Gastrocnemius medialis (tissue), 4 donors: Measurements from ENCODE around the gene NHERF1. TPM values are rescaled to one million over a fixed set of nuclear protein-coding genes. Genes with fewer than 3 reads are reported as not detected.

Experiments
- ATAC-seq, 2 donors: fragments of 150-250 bp; one replicate each; pipeline ENCODE4 v1.9.1; 2016
- DNase-seq, 2 donors: peaks; one replicate each; pipeline ENCODE4 v3.0.0-alpha.2; 2019
- H3K27ac ChIP-seq, 4 donors: fragments of 200-600 bp; sonication (generic); 1 replicate in 1 of 4; 2 replicates in 3 of 4; pipeline ENCODE4 v1.5.1; 2016 to 2018; ENCODE audit warnings: mild to moderate bottlenecking in 2 of 4, moderate library complexity in 1 of 4
- H3K27me3 ChIP-seq, 3 donors: fragments of 200-600 bp; sonication (generic) in 2 of 3; 1 replicate in 1 of 3; 2 replicates in 2 of 3; pipeline versions ENCODE4 v1.5.1 to v1.6.0; 2016 to 2019; ENCODE audit warnings: mild to moderate bottlenecking in 1 of 3, moderate library complexity in 1 of 3
- H3K36me3 ChIP-seq, 2 donors: fragments of 200-600 bp; sonication (generic) in 1 of 2; one replicate each; pipeline ENCODE4 v1.5.1; 2017 to 2018
- H3K4me1 ChIP-seq, 2 donors: fragments of 200-600 bp; sonication (generic) in 1 of 2; one replicate each; pipeline ENCODE4 v1.5.1; 2016 to 2017; ENCODE audit warnings: mild to moderate bottlenecking in 2 of 2
- H3K4me3 ChIP-seq, 4 donors: fragments of 200-600 bp; sonication (generic) in 3 of 4; 1 replicate in 1 of 4; 2 replicates in 3 of 4; pipeline ENCODE4 v1.5.1; 2016 to 2019; ENCODE audit warnings: mild to moderate bottlenecking in 2 of 4
- H3K9me3 ChIP-seq, 3 donors: fragments of 200-600 bp; sonication (generic) in 2 of 3; 1 replicate in 1 of 3; 2 replicates in 2 of 3; pipeline ENCODE4 v1.5.1; 2016 to 2019
- POLR2A ChIP-seq, 2 donors: fragments of 450-650 bp; IDR thresholded peaks; one replicate each; pipeline ENCODE4 v1.6.1; 2017; ENCODE audit warnings: antibody characterized with exemption in 2 of 2, mild to moderate bottlenecking in 2 of 2, moderate library complexity in 2 of 2
- in situ Hi-C, 4 donors: fragments of 200-750 bp; cut with MboI; loops; one replicate each; pipeline versions ENCODE4 v1.15.0 to v1.8.0; 2017; ENCODE audit warnings: low sequenced_read_pairs in 4 of 4
- intact Hi-C: fragments of 100-400 bp; cut with DNase I; formaldehyde crosslinking; loops from one replicate; pipeline ENCODE4 v1.15.1; 2023; ENCODE audit warnings: low total_unique reads
- total RNA-seq, 4 donors: library from RNA; depleted of rRNA; stranded (reverse); fragments of >200 nt; gene quantifications; one replicate each; pipeline versions ENCODE4 v1.1.0 to v1.2.3, GENCODE V29; 2016
- TF ChIP-seq, protein P1 (sequence below), 5 experiments: fragments of 450-650 bp in 3 of 5; fragments of 200-600 bp in 2 of 5; sonication (generic) in 2 of 5; IDR thresholded peaks in 4 of 5; conservative IDR thresholded peaks in 1 of 5; 1 replicate in 4 of 5; 2 replicates in 1 of 5; pipeline ENCODE4 v1.5.1; 2016 to 2019; ENCODE audit warnings: antibody characterized with exemption in 5 of 5, mild to moderate bottlenecking in 3 of 5, moderate library complexity in 3 of 5

Gene NHERF1
- total RNA-seq, 4 donors from 2014 or later = 3.8 to 5.6 (median 5.5) TPM

DNA sequence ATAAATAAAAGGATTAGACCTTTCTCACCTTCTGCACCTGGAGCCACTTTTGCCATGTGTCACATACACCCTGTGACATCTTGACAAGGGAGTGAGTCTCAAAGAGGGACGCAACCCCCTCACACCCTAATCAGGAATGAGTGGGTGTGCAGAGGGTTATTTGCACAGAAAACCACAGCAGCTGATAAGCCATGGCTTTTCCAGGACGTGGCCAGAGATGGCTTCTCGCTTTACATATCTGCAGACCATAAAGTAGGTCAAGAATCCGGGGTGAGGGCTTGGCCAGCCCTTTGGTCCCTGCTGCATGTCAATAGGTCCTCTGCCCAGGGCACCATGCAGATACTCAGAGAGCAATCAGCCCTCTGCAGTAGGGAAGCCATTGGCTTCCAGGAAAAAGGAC lies 33.3 kb upstream of the NHERF1 start:
- no peak for TF ChIP-seq POLR2A (IDR thresholded peaks at IDR 0.05)
- TF ChIP-seq, protein P1, sequence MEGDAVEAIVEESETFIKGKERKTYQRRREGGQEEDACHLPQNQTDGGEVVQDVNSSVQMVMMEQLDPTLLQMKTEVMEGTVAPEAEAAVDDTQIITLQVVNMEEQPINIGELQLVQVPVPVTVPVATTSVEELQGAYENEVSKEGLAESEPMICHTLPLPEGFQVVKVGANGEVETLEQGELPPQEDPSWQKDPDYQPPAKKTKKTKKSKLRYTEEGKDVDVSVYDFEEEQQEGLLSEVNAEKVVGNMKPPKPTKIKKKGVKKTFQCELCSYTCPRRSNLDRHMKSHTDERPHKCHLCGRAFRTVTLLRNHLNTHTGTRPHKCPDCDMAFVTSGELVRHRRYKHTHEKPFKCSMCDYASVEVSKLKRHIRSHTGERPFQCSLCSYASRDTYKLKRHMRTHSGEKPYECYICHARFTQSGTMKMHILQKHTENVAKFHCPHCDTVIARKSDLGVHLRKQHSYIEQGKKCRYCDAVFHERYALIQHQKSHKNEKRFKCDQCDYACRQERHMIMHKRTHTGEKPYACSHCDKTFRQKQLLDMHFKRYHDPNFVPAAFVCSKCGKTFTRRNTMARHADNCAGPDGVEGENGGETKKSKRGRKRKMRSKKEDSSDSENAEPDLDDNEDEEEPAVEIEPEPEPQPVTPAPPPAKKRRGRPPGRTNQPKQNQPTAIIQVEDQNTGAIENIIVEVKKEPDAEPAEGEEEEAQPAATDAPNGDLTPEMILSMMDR (IDR thresholded peaks at IDR 0.05 in 4 of 5, conservative IDR thresholded peaks at IDR 0.05 in 1 of 5) = no peak
- no peak overlapping the region for H3K27ac ChIP-seq
- in situ Hi-C loops = no loop called here
- intact Hi-C loops = no loop called here
- H3K4me3 ChIP-seq = no peak overlapping the region
- H3K9me3 ChIP-seq = no peaks in the 10 kb centered on the region
- peaks cover 0 to 6% (median 3%) of the 10 kb centered on the region in 3 donors for H3K27me3 ChIP-seq
- H3K36me3 ChIP-seq = no peaks in the 10 kb centered on the region
- DNase-seq (no peak), ATAC-seq (no peak)
- H3K4me1 ChIP-seq = no peaks in the 10 kb centered on the region

DNA sequence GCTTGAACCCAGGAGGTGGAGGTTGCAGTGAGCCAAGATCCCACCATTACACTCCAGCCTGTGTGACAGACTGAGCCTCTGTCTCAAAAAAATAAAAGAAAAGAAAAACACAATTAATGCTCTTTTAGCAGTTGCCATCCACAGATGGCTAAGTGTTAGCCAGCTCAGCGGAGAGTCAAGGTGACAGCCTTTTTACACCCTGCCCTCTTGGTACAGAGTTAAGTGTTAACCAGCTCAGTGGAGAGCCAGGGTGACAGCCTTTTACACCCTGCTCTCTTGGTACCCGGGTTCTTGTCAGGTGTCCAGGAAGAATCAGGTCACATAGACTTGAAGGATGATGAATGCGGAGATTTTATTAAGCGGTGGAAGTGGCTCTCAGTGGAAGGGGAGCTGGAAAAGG lies 27.9 kb upstream of the NHERF1 start:
- intact Hi-C loops = no loop called here
- Histone ChIP-seq H3K27ac (no peak overlapping the region), H3K4me1 (no peaks in the 10 kb centered on the region), H3K27me3 (peaks cover 0 to 4% (median 3%) of the 10 kb centered on the region in 3 donors), H3K4me3 (no peak overlapping the region), H3K9me3 (no peaks in the 10 kb centered on the region), H3K36me3 (no peaks in the 10 kb centered on the region)
- ATAC-seq (no peak), DNase-seq (no peak)
- in situ Hi-C loops = no loop called here
- TF ChIP-seq, protein P1 (IDR thresholded peaks at IDR 0.05 in 4 of 5, conservative IDR thresholded peaks at IDR 0.05 in 1 of 5) = no peak
- no peak for TF ChIP-seq POLR2A (IDR thresholded peaks at IDR 0.05)

DNA sequence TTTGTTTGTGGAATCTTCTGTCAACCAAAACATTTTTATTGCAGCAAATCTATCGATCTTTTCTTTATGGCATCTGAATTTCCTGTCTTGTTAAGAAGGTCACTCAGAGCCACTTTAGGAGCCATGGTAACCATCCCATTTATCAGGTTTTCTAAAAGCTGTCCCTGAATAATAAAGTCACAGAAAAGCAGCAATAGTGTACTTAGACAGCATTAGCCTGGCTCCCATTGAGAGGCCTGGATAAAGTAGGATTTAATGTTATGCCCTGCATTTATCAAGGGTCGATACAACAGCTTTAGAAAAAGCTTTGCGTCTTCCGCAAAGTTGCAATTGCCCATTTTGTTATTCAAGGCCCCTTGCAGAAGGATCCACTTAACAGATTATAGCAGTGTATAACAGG lies 25.6 kb upstream of the NHERF1 start:
- Histone ChIP-seq H3K4me3 (no peak overlapping the region), H3K27ac (no peak overlapping the region), H3K4me1 (no peaks in the 10 kb centered on the region), H3K27me3 (peaks cover 0 to 4% (median 0%) of the 10 kb centered on the region in 3 donors), H3K36me3 (no peaks in the 10 kb centered on the region), H3K9me3 (no peaks in the 10 kb centered on the region)
- ATAC-seq = no peak
- intact Hi-C loops (no loop called here), in situ Hi-C loops (no loop called here)
- TF ChIP-seq POLR2A (IDR thresholded peaks at IDR 0.05) = no peak
- TF ChIP-seq, protein P1 (IDR thresholded peaks at IDR 0.05 in 4 of 5, conservative IDR thresholded peaks at IDR 0.05 in 1 of 5) = no peak
- no peak for DNase-seq

DNA sequence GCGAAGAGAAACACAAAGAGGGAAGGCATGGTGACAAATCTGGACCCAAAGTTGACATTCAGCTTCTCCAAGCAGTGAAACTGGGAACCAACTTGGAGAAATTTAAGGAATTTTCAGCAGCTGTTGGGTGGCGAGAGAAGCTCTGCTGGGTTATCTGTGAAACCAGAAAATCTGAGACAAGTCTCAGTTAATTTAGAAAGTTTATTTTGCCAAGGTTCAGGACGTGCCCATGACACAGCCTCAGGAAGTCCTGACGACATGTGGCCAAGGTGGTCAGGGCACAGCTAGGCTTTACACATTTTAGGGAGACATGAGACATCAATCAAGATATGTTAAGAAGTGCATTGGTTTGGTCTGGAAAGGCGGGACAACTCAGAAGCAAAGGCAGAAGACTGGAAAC lies 24.5 kb upstream of the NHERF1 start:
- in situ Hi-C loops = no loop called here
- Histone ChIP-seq H3K4me1 (no peaks in the 10 kb centered on the region), H3K9me3 (no peaks in the 10 kb centered on the region), H3K27me3 (peaks cover 0 to 4% (median 0%) of the 10 kb centered on the region in 3 donors), H3K27ac (no peak overlapping the region), H3K4me3 (no peak overlapping the region), H3K36me3 (no peaks in the 10 kb centered on the region)
- DNase-seq = no peak
- intact Hi-C loops = no loop called here
- ATAC-seq = no peak
- TF ChIP-seq, protein P1 (IDR thresholded peaks at IDR 0.05 in 4 of 5, conservative IDR thresholded peaks at IDR 0.05 in 1 of 5) = no peak
- TF ChIP-seq POLR2A (IDR thresholded peaks at IDR 0.05) = no peak

DNA sequence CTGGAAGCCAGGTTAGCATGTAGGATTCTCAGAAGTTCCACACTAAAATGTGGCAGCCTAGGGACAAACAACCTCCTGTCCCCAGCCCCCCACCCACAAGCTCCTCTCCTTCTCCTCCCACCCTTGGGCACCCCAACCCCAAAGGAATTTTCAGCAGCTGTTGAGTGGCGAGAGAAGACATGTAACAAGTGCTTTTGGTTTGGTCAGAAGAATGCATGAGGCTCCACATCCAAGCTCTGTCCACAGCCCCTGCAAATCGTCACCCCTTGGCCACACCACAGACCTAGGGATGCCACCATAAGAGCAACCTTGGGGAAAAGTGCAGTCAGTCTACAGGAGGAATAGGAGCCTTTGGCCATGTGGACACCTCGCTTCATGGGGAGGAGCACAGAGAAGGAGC lies 23.3 kb upstream of the NHERF1 start:
- in situ Hi-C loops = no loop called here
- DNase-seq = no peak

More for the DNA sequence above, 23.3 kb upstream of the NHERF1 start:
- intact Hi-C loops = no loop called here
- no peak for ATAC-seq
- H3K9me3 ChIP-seq = no peaks in the 10 kb centered on the region
- no peaks in the 10 kb centered on the region for H3K4me1 ChIP-seq
- H3K27ac ChIP-seq = no peak overlapping the region
- H3K27me3 ChIP-seq = peaks cover 0 to 4% (median 0%) of the 10 kb centered on the region in 3 donors
- no peak overlapping the region for H3K4me3 ChIP-seq
- no peaks in the 10 kb centered on the region for H3K36me3 ChIP-seq
- no peak for TF ChIP-seq POLR2A (IDR thresholded peaks at IDR 0.05)
